Activated T-helper 2 cell treated with anti-CD3 and anti-CD28 coated beads, Interferon-gamma antibody, Interleukin-2, Interleukin-4, amounts not matched to agents 10 μg/mL and 5 μg/mL and 100 μg/mL, durations not matched to agents 14 hours and 24 hours and 36 hours (primary cell): ENCODE measurements around the gene SYF2. TPM values are rescaled to one million over a fixed set of nuclear protein-coding genes. Genes with fewer than 3 reads are reported as not detected.

Experiments
- DNase-seq: peaks from one replicate; pipeline ENCODE4 v3.0.0; 2021; ENCODE audit warnings: low spot score
- H3K27ac Mint-ChIP-seq: one replicate; pipeline ENCODE4 v1.8.0; 2021; ENCODE audit warnings: mixed read lengths
- H3K27me3 Mint-ChIP-seq: one replicate; pipeline ENCODE4 v1.8.0; 2021; ENCODE audit warnings: low read depth, mixed read lengths
- H3K36me3 Mint-ChIP-seq: one replicate; pipeline ENCODE4 v1.8.0; 2021; ENCODE audit warnings: low read depth, mixed read lengths
- H3K4me1 Mint-ChIP-seq: one replicate; pipeline ENCODE4 v1.8.0; 2021; ENCODE audit warnings: low read depth, mixed read lengths
- H3K4me3 Mint-ChIP-seq: one replicate; pipeline ENCODE4 v1.8.0; 2021; ENCODE audit warnings: low read depth, mild to moderate bottlenecking, moderate library complexity, mixed read lengths
- H3K9me3 Mint-ChIP-seq: one replicate; pipeline ENCODE4 v1.8.0; 2021; ENCODE audit warnings: mixed read lengths
- intact Hi-C: fragments of 100-400 bp; cut with micrococcal nuclease; formaldehyde crosslinking; loops from one replicate; pipeline ENCODE4 v1.15.1; 2023
- total RNA-seq: library from RNA; stranded (reverse); gene quantifications from 2 replicates; pipeline ENCODE4 v1.2.3, GENCODE V29; 2022

The SYF2 gene
- total RNA-seq, 1 donor from 2014 or later, result 40.1 TPM

GRCh38 chr1:25184001-25184762 is 48.1 kb downstream of the SYF2 start:
- Mint-ChIP-seq H3K4me1 (no peaks in the 10 kb centered on the region), H3K27ac (no peak overlapping the region), H3K27me3 (peaks cover 11% of the 10 kb centered on the region), H3K9me3 (no peaks in the 10 kb centered on the region), H3K4me3 (no peak overlapping the region), H3K36me3 (no peaks in the 10 kb centered on the region)
- DNase-seq, result no peak
- intact Hi-C loops, result no loop called here

GRCh38 chr1:25183126-25183980 is 48.9 kb downstream of the SYF2 start:
- Mint-ChIP-seq H3K4me1 (no peaks in the 10 kb centered on the region), H3K36me3 (no peaks in the 10 kb centered on the region), H3K9me3 (no peaks in the 10 kb centered on the region), H3K4me3 (no peak overlapping the region), H3K27ac (no peak overlapping the region), H3K27me3 (peaks cover 11% of the 10 kb centered on the region)
- intact Hi-C loops, result no loop called here
- no peak for DNase-seq

- no peak overlapping the region for H3K27ac Mint-ChIP-seq
- H3K9me3 Mint-ChIP-seq, result no peaks in the 10 kb centered on the region
- no peaks in the 10 kb centered on the region for H3K36me3 Mint-ChIP-seq
- no peak overlapping the region for H3K4me3 Mint-ChIP-seq
- no peaks in the 10 kb centered on the region for H3K4me1 Mint-ChIP-seq
- peaks cover 11% of the 10 kb centered on the region for H3K27me3 Mint-ChIP-seq
- no peak for DNase-seq
- intact Hi-C loops, result no loop called here
Measured at GRCh38 chr1:25182629-25183028, 49.7 kb downstream of the SYF2 start.

- Mint-ChIP-seq H3K36me3 (no peaks in the 10 kb centered on the region), H3K9me3 (peaks cover 3% of the 10 kb centered on the region), H3K4me1 (no peaks in the 10 kb centered on the region), H3K27me3 (peaks cover 7% of the 10 kb centered on the region), H3K27ac (no peak overlapping the region), H3K4me3 (no peak overlapping the region)
- intact Hi-C loops, result no loop called here
- DNase-seq, result no peak
Measured at GRCh38 chr1:25180996-25181395, 51.3 kb downstream of the SYF2 start.

GRCh38 chr1:25178917-25179561 is 53.3 kb downstream of the SYF2 start:
- intact Hi-C loops, result no loop called here
- H3K36me3 Mint-ChIP-seq, result no peaks in the 10 kb centered on the region
- DNase-seq, result no peak
- peaks cover 4% of the 10 kb centered on the region for H3K27me3 Mint-ChIP-seq
- peaks cover 3% of the 10 kb centered on the region for H3K9me3 Mint-ChIP-seq
- H3K4me3 Mint-ChIP-seq, result no peak overlapping the region
- H3K4me1 Mint-ChIP-seq, result no peaks in the 10 kb centered on the region
- H3K27ac Mint-ChIP-seq, result no peak overlapping the region

GRCh38 chr1:25174730-25175612 is 57.3 kb downstream of the SYF2 start:
- Mint-ChIP-seq H3K27me3 (peaks cover 2% of the 10 kb centered on the region), H3K27ac (no peak overlapping the region), H3K9me3 (peaks cover 3% of the 10 kb centered on the region), H3K4me1 (no peaks in the 10 kb centered on the region), H3K36me3 (no peaks in the 10 kb centered on the region), H3K4me3 (no peak overlapping the region)
- DNase-seq, result no peak
- intact Hi-C loops, result no loop called here

- H3K4me1 Mint-ChIP-seq, result no peaks in the 10 kb centered on the region
Measured at GRCh38 chr1:25174363-25174729, 58.0 kb downstream of the SYF2 start.

GRCh38 chr1:25173809-25174340 is 58.4 kb downstream of the SYF2 start:
- Mint-ChIP-seq H3K36me3 (no peaks in the 10 kb centered on the region), H3K9me3 (peaks cover 3% of the 10 kb centered on the region), H3K27me3 (peaks cover 2% of the 10 kb centered on the region), H3K4me1 (no peaks in the 10 kb centered on the region), H3K27ac (no peak overlapping the region), H3K4me3 (no peak overlapping the region)
- intact Hi-C loops, result no loop called here
- no peak for DNase-seq

More at GRCh38 chr1:25174363-25174729, 58.0 kb downstream of the SYF2 start:
- H3K27ac Mint-ChIP-seq, result no peak overlapping the region
- peaks cover 3% of the 10 kb centered on the region for H3K9me3 Mint-ChIP-seq
- peaks cover 2% of the 10 kb centered on the region for H3K27me3 Mint-ChIP-seq
- no peak overlapping the region for H3K4me3 Mint-ChIP-seq
- DNase-seq, result no peak
- intact Hi-C loops, result no loop called here
- H3K36me3 Mint-ChIP-seq, result no peaks in the 10 kb centered on the region

Other genes starting within 250 kb of the SYF2 start
- gene RSRP1, start 15.0 kb upstream of the SYF2 start, total RNA-seq, result 140 and 144 TPM in 2 replicates
- gene RHD, start 40.0 kb upstream of the SYF2 start, total RNA-seq, result not detected in 2 replicates
- 113 and 116 TPM in 2 replicates for gene TMEM50A, start 105.8 kb upstream of the SYF2 start, total RNA-seq
- gene RHCE, start 188.3 kb upstream of the SYF2 start, total RNA-seq, result 0.25 TPM in 1 of 2 replicates, not detected in the other
- gene MACO1, start 198.4 kb upstream of the SYF2 start, total RNA-seq, result 15.8 and 15.9 TPM in 2 replicates